ENCODE data around the gene EEF2KMT. TPM values are rescaled to one million over a fixed set of nuclear protein-coding genes. Genes with fewer than 3 reads are reported as not detected.

EEF2KMT gene
- total and polyA plus RNA-seq, 2 of the 13 experiments (the other 11 are each of a cell fraction or from before 2014, with no cell fraction given): 10.7 to 26.9 TPM

GRCh38 chr16:5046914-5047313, 50.7 kb downstream of the EEF2KMT start (continued):
- TF ChIP-seq JUNB (CRISPR knock-in tag; IDR thresholded peaks at IDR 0.05; ENCODE audit: borderline replicate concordance): no peak
- no peak for TF ChIP-seq ZSCAN22 (CRISPR knock-in tag; IDR thresholded peaks at IDR 0.05)
- no peak for TF ChIP-seq GMEB1 (CRISPR knock-in tag; IDR thresholded peaks at IDR 0.05; ENCODE audit: borderline replicate concordance)
- no peak for TF ChIP-seq NCOA1 (CRISPR knock-in tag; IDR thresholded peaks at IDR 0.05)
- peak; percentile 81; the same call in 1 of the 2 replicates for TF ChIP-seq PRDM10 (CRISPR knock-in tag; IDR thresholded peaks at IDR 0.05; ENCODE audit: low read depth)
- peak; percentile 62 for TF ChIP-seq ZNF143 (CRISPR knock-in tag; IDR thresholded peaks at IDR 0.05)
- TF ChIP-seq REL (CRISPR knock-in tag; conservative IDR thresholded peaks at IDR 0.05): no peak
